IMR-90 (cell line): ENCODE measurements around the gene PTPN23. TPM values are rescaled to one million over a fixed set of nuclear protein-coding genes. Genes with fewer than 3 reads are reported as not detected.
A peak's percentile ranks its signal among the peaks of the same experiment; 100 is the strongest.

Experiments used
- ATAC-seq: fragments of 200-7000 bp; cut with Tn5 transposase; 2 replicates; pipeline ENCODE4 v1.9.1; 2020; ENCODE audit warnings: low read depth, mild to moderate bottlenecking, moderate library complexity
- BruUV-seq: library from RNA; stranded (reverse); fragments of 400-500 nt; replicated peaks from 2 replicates; lab custom pipeline; 2021; lab: Mats Ljungman, UMichigan
- CTCF ChIA-PET: fragments of 300-600 bp; formaldehyde crosslinking; extraction: SDS; loops from one replicate; lab custom pipeline; 2021; ENCODE audit warnings: antibody characterized with exemption; lab: Yijun Ruan, JAX
- POLR2A ChIA-PET: fragments of 300-600 bp; sonication (Branson Sonifier 250); formaldehyde crosslinking; loops from one replicate; lab custom pipeline; 2022; ENCODE audit warnings: antibody characterized with exemption; ENCODE audit not compliant: unreplicated experiment; lab: Charles Lee
- DNase-seq: peaks from one replicate; pipeline ENCODE4 v3.0.0; 2013
- H2AFZ ChIP-seq: replicated peaks from 2 replicates; pipeline ENCODE3; 2013; ENCODE audit warnings: low read length, mild to moderate bottlenecking; ENCODE audit not compliant: poor library complexity
- H2AK5ac ChIP-seq: 2 replicates; pipeline ENCODE4 v1.6.1; 2013; ENCODE audit warnings: low read depth, low read length, inconsistent platforms
- H2AK9ac ChIP-seq: replicated peaks from 2 replicates; pipeline ENCODE3; 2013; ENCODE audit warnings: mild to moderate bottlenecking, low read depth, low read length, moderate library complexity; ENCODE audit not compliant: poor library complexity
- H2BK120ac ChIP-seq: 2 replicates; pipeline ENCODE4 v1.6.1; 2013; ENCODE audit warnings: low read depth, low read length, inconsistent platforms
- H2BK15ac ChIP-seq: 3 replicates; pipeline ENCODE4 v1.6.1; 2013; ENCODE audit warnings: low read depth, low read length, inconsistent platforms
- H2BK20ac ChIP-seq: 2 replicates; pipeline ENCODE4 v1.6.1; 2013; ENCODE audit warnings: low read depth, mild to moderate bottlenecking, inconsistent platforms, low read length, moderate library complexity
- H2BK5ac ChIP-seq: 2 replicates; pipeline ENCODE4 v1.6.1; 2013; ENCODE audit warnings: mild to moderate bottlenecking, low read depth, low read length, inconsistent platforms; ENCODE audit not compliant: poor library complexity, severe bottlenecking
- H3K14ac ChIP-seq: replicated peaks from 2 replicates; pipeline ENCODE4 v1.6.1; 2013; ENCODE audit warnings: low read depth, low read length, inconsistent platforms
- H3K18ac ChIP-seq: 2 replicates; pipeline ENCODE4 v1.6.1; 2013; ENCODE audit warnings: low read depth, low read length, control low read depth
- H3K23ac ChIP-seq: 2 replicates; pipeline ENCODE4 v1.6.1; 2013; ENCODE audit warnings: low read depth, low read length, inconsistent platforms
- H3K27ac ChIP-seq: 2 replicates; pipeline ENCODE4 v1.5.1; 2013; ENCODE audit warnings: mild to moderate bottlenecking, control low read depth, low read length; ENCODE audit not compliant: insufficient read depth
- H3K27me3 ChIP-seq: 2 replicates; pipeline ENCODE4 v1.6.1; 2013; ENCODE audit warnings: low read length; ENCODE audit not compliant: control insufficient read depth, insufficient read depth
- H3K36me3 ChIP-seq: 2 replicates; pipeline ENCODE4 v1.6.1; 2013; ENCODE audit warnings: low read length, mixed read lengths; ENCODE audit not compliant: control insufficient read depth, insufficient read depth
- H3K4ac ChIP-seq: 2 replicates; pipeline ENCODE4 v1.6.1; 2013; ENCODE audit warnings: low read depth, low read length, inconsistent platforms
- H3K4me1 ChIP-seq: 2 replicates; pipeline ENCODE4 v1.6.1; 2013; ENCODE audit warnings: low read length, mixed read lengths; ENCODE audit not compliant: control insufficient read depth, insufficient read depth
- H3K4me2 ChIP-seq: 2 replicates; pipeline ENCODE4 v1.6.1; 2013; ENCODE audit warnings: low read depth, mild to moderate bottlenecking, control low read depth, low read length, moderate library complexity
- H3K4me3 ChIP-seq: 2 replicates; pipeline ENCODE4 v1.5.1; 2013; ENCODE audit warnings: low read depth, mild to moderate bottlenecking, control low read depth, low read length, moderate library complexity; ENCODE audit not compliant: insufficient read depth
- H3K56ac ChIP-seq: 2 replicates; pipeline ENCODE4 v1.6.1; 2013; ENCODE audit warnings: low read length, inconsistent platforms; ENCODE audit not compliant: insufficient read depth; ENCODE audit errors: extremely low read depth
- H3K79me1 ChIP-seq, 2 experiments: 2 replicates each; pipeline ENCODE4 v1.6.1; 2013; ENCODE audit warnings: low read length in 2 of 2, inconsistent platforms in 1 of 2, low read depth in 1 of 2
- H3K9ac ChIP-seq: 2 replicates; pipeline ENCODE4 v1.6.1; 2013; ENCODE audit warnings: low read depth, low read length, control low read depth
- H3K9me1 ChIP-seq: 2 replicates; pipeline ENCODE4 v1.6.1; 2013; ENCODE audit warnings: low read length, inconsistent platforms; ENCODE audit not compliant: insufficient read depth
- H3K9me3 ChIP-seq: 2 replicates; pipeline ENCODE4 v1.6.1; 2013; ENCODE audit warnings: low read length; ENCODE audit not compliant: control insufficient read depth, insufficient read depth
- H4K20me1 ChIP-seq: 2 replicates; pipeline ENCODE4 v1.6.1; 2013; ENCODE audit warnings: low read length, inconsistent platforms; ENCODE audit not compliant: insufficient read depth
- H4K5ac ChIP-seq: 2 replicates; pipeline ENCODE4 v1.6.1; 2013; ENCODE audit warnings: mild to moderate bottlenecking, low read depth, low read length, control low read depth
- H4K8ac ChIP-seq, 2 experiments: 2 replicates each; pipeline ENCODE4 v1.6.1; 2013; ENCODE audit warnings: low read depth in 2 of 2, low read length in 2 of 2, control low read depth in 1 of 2, inconsistent platforms in 1 of 2
- H4K91ac ChIP-seq: 2 replicates; pipeline ENCODE4 v1.6.1; 2013; ENCODE audit warnings: low read depth, low read length, inconsistent platforms; ENCODE audit not compliant: insufficient read depth
- BHLHE40 ChIP-seq: fragments of 150-350 bp; IDR thresholded peaks from 2 replicates; pipeline ENCODE4 v1.6.1; 2016; ENCODE audit warnings: mild to moderate bottlenecking, low read depth, low read length
- CEBPB ChIP-seq: IDR thresholded peaks from 2 replicates; pipeline ENCODE4 v1.6.1; 2012; ENCODE audit warnings: low read depth, low read length, improper control_type of control experiment
- MXI1 ChIP-seq: IDR thresholded peaks from 2 replicates; pipeline ENCODE4 v1.6.1; 2012; ENCODE audit warnings: low read depth, mild to moderate bottlenecking, low read length, moderate library complexity, borderline replicate concordance
- WGBS, 2 experiments: methylation state at CpG; one replicate each; pipeline versions ENCODE4 v1.1.5 to v1.1.7; 2013; ENCODE audit warnings: missing lambda C conversion rate in 2 of 2; ENCODE audit not compliant: insufficient read length in 1 of 2; ENCODE audit errors: extremely low coverage in 2 of 2; 5-methylcytosine and 5-hydroxymethylcytosine counted together
- dilution Hi-C: fragments of 300-500 bp; cut with HindIII; formaldehyde crosslinking; loops from one replicate; pipeline ENCODE4 v1.14.3; 2018; ENCODE audit warnings: low sequenced_read_pairs; ENCODE audit not compliant: unreplicated experiment
- in situ Hi-C: fragments of 300-500 bp; cut with MboI; formaldehyde crosslinking; loops from 3 replicates; pipeline ENCODE4 v1.14.3; 2019; ENCODE audit warnings: low sequenced_read_pairs, inconsistent platforms, mixed read lengths
- intact Hi-C: fragments of 100-400 bp; cut with micrococcal nuclease; formaldehyde crosslinking; loops from 2 replicates; pipeline ENCODE4 v1.10.0; 2022
- polyA plus RNA-seq, 3 experiments: library from polyadenylated mRNA; depleted of rRNA; stranded (reverse); fragments of >200 nt; gene quantifications; 2 replicates each; pipeline ENCODE4 v1.2.3, GENCODE V29; 2012; ENCODE audit warnings: low replicate concordance in 1 of 3
- total RNA-seq: library from RNA; depleted of rRNA; stranded (reverse); fragments of >200 nt; gene quantifications from 2 replicates; pipeline ENCODE4 v1.2.3, GENCODE V29; 2012

Gene PTPN23
- total and polyA plus RNA-seq, 2 of the 4 experiments (the other 2 are of a cell fraction): 4.5 to 15.1 TPM

- no peak overlapping the region for H2BK20ac ChIP-seq
- DNase-seq: peak; percentile 79
- dilution Hi-C loops: no loop called here
- H4K5ac ChIP-seq: no peak overlapping the region
- peak overlapping the region; percentile 23 for H3K14ac ChIP-seq
- ChIA-PET POLR2A (interaction anchor here (0.6 kb wide), 1 partner anchor 23 kb away, joined by 3 read pairs; no protein-coding TSS in a partner anchor), CTCF (interaction anchor here (0.6 to 0.8 kb wide), 2 partner anchors 17 to 19 kb away, joined by 3 to 5 read pairs; no protein-coding TSS in a partner anchor)
- H4K20me1 ChIP-seq: peaks cover 13% of the 10 kb centered on the region
- peaks cover 13% of the 10 kb centered on the region for H3K4me1 ChIP-seq
- no peak overlapping the region for H2BK120ac ChIP-seq
- no peak overlapping the region for H2AK9ac ChIP-seq
- H3K79me1 ChIP-seq: peaks cover 0 to 7% of the 10 kb centered on the region in 2 experiments; a peak in 3 of 4 replicates
- H3K56ac ChIP-seq: no peak overlapping the region
- no peak overlapping the region for H2AFZ ChIP-seq
- WGBS, 2 experiments: no CpG with 5 or more reads among the region's 4 CpGs
- no peak overlapping the region for H2BK15ac ChIP-seq
- peak overlapping the region; percentile 64 for H3K4ac ChIP-seq
- intact Hi-C loops: no loop called here
- no peak overlapping the region for H3K27ac ChIP-seq
- H3K23ac ChIP-seq: no peak overlapping the region; the same call in 1 of the 2 replicates
- BruUV-seq: no TSS peak
- no peak overlapping the region for H3K4me3 ChIP-seq
- in situ Hi-C loops: no loop called here
- no peak overlapping the region for H3K9ac ChIP-seq
- peak overlapping the region; percentile 69 for H3K4me2 ChIP-seq
- peak; percentile 91 for ATAC-seq
- H2BK5ac ChIP-seq: no peak overlapping the region
- no peak overlapping the region for H4K91ac ChIP-seq
- H3K36me3 ChIP-seq: peaks cover 23% of the 10 kb centered on the region; the same call in 1 of the 2 replicates
- peaks cover 13% of the 10 kb centered on the region for H3K9me1 ChIP-seq
- no peaks in the 10 kb centered on the region for H3K9me3 ChIP-seq
- H2AK5ac ChIP-seq: peak overlapping the region; percentile 30; the same call in 1 of the 2 replicates
- no peaks in the 10 kb centered on the region for H3K27me3 ChIP-seq
- peak; percentile 80 for TF ChIP-seq CEBPB
- no peak for TF ChIP-seq MXI1
- peak; percentile 43; the same call in 1 of the 2 replicates for TF ChIP-seq BHLHE40
- H3K18ac ChIP-seq: no peak overlapping the region
- 0 out of 4 replicates have a peak overlapping the region, but pooled peaks of 1 of the 2 experiments have one; percentile 23 for H4K8ac ChIP-seq
These were observed 33.5 kb upstream of the PTPN23 start for GRCh38 chr3:47347217-47347801.
